Keratinocyte (primary cell): Measurements from ENCODE around the gene NLRP10. TPM values are rescaled to one million over a fixed set of nuclear protein-coding genes. Genes with fewer than 3 reads are reported as not detected.

Source experiments
- DNase-seq: peaks from one replicate; pipeline ENCODE4 v3.0.0-alpha.2; 2011; ENCODE audit warnings: low read depth, missing footprints, low spot score
- FAIRE-seq: peaks from 2 replicates; lab custom pipeline; 2011; peaks lifted over from hg19 to GRCh38; lab: Jason Lieb, UNC
- H2AFZ ChIP-seq: 2 replicates; pipeline ENCODE4 v1.6.0; 2012; ENCODE audit warnings: low read length, control low read depth, inconsistent platforms; ENCODE audit not compliant: control insufficient read depth
- H3K27ac ChIP-seq: 2 replicates; pipeline ENCODE4 v1.5.1; 2011; ENCODE audit warnings: low read length; ENCODE audit not compliant: control insufficient read depth, insufficient read depth
- H3K27me3 ChIP-seq: 3 replicates; pipeline ENCODE4 v1.6.0; 2011; ENCODE audit warnings: low read length; ENCODE audit not compliant: control insufficient read depth, insufficient read depth; ENCODE audit errors: extremely low read depth
- H3K36me3 ChIP-seq, 2 experiments: 2 replicates in 1 of 2; 3 replicates in 1 of 2; pipeline ENCODE4 v1.5.1; 2011; ENCODE audit warnings: low read length in 2 of 2, mild to moderate bottlenecking in 1 of 2; ENCODE audit not compliant: control insufficient read depth in 2 of 2, insufficient read depth in 2 of 2; ENCODE audit errors: extremely low read depth in 1 of 2
- H3K4me1 ChIP-seq: 3 replicates; pipeline ENCODE4 v1.5.1; 2011; ENCODE audit warnings: low read length; ENCODE audit not compliant: control insufficient read depth, insufficient read depth; ENCODE audit errors: extremely low read depth
- H3K4me2 ChIP-seq: 3 replicates; pipeline ENCODE4 v1.6.0; 2011; ENCODE audit warnings: low read depth, low read length; ENCODE audit not compliant: control insufficient read depth, insufficient read depth; ENCODE audit errors: extremely low read depth
- H3K4me3 ChIP-seq, 3 experiments: fragments of 200-600 bp in 1 of 3; sonication (generic) in 1 of 3; 2 replicates in 2 of 3; 3 replicates in 1 of 3; pipeline ENCODE4 v1.5.1; 2011 to 2016; ENCODE audit warnings: low read length in 3 of 3, mild to moderate bottlenecking in 3 of 3, control low read depth in 2 of 3, inconsistent platforms in 1 of 3, low read depth in 1 of 3, mixed read lengths in 1 of 3, mixed run types in 1 of 3, moderate library complexity in 1 of 3; ENCODE audit not compliant: control insufficient read depth in 2 of 3, insufficient read depth in 2 of 3; ENCODE audit errors: extremely low read depth in 1 of 3
- H3K79me2 ChIP-seq: 2 replicates; pipeline ENCODE4 v1.6.0; 2012; ENCODE audit warnings: low read length; ENCODE audit not compliant: control insufficient read depth, insufficient read depth
- H3K9ac ChIP-seq: 3 replicates; pipeline ENCODE4 v1.6.0; 2011; ENCODE audit warnings: low read length; ENCODE audit not compliant: control insufficient read depth, insufficient read depth; ENCODE audit errors: extremely low read depth
- H3K9me1 ChIP-seq: 3 replicates; pipeline ENCODE4 v1.6.0; 2011; ENCODE audit warnings: low read length; ENCODE audit not compliant: control insufficient read depth, insufficient read depth; ENCODE audit errors: extremely low read depth
- H3K9me3 ChIP-seq: 2 replicates; pipeline ENCODE4 v1.5.1; 2012; ENCODE audit warnings: low read depth, low read length; ENCODE audit not compliant: control insufficient read depth
- H4K20me1 ChIP-seq: 3 replicates; pipeline ENCODE4 v1.6.0; 2011; ENCODE audit warnings: low read length; ENCODE audit not compliant: control insufficient read depth, insufficient read depth; ENCODE audit errors: extremely low read depth
- CTCF ChIP-seq, 3 experiments: IDR thresholded peaks in 1 of 3; conservative IDR thresholded peaks in 1 of 3; optimal IDR thresholded peaks in 1 of 3; 2 replicates in 2 of 3; 3 replicates in 1 of 3; pipeline versions ENCODE3 to v1.5.1; 2011; ENCODE audit warnings: low read length in 3 of 3, mild to moderate bottlenecking in 3 of 3, moderate library complexity in 2 of 3, control low read depth in 1 of 3, inconsistent platforms in 1 of 3; ENCODE audit not compliant: insufficient read depth in 2 of 3; ENCODE audit errors: extremely low read depth in 1 of 3
- EZH2 ChIP-seq: IDR thresholded peaks from one replicate; pipeline ENCODE4 v1.6.1; 2012; ENCODE audit warnings: inconsistent platforms, mild to moderate bottlenecking, low read length, moderate library complexity
- dilution Hi-C: fragments of 300-500 bp; cut with MboI; formaldehyde crosslinking; loops from one replicate; pipeline ENCODE4 v1.7.0; 2020; ENCODE audit warnings: low sequenced_read_pairs; ENCODE audit not compliant: extremely low pct_ligation_motif_present
- polyA plus RNA-seq, 5 experiments: library from polyadenylated mRNA; depleted of rRNA in 3 of 5; stranded (reverse) in 3 of 5; stranded (forward) in 1 of 5; unstranded in 1 of 5; fragments of >200 nt; gene quantifications; 1 replicate in 1 of 5; 2 replicates in 3 of 5; 3 replicates in 1 of 5; pipeline versions ENCODE4 v1.2.1 to v1.2.3, GENCODE V29; 2011 to 2012; ENCODE audit warnings: missing spikeins in 2 of 5, low read depth in 1 of 5, low replicate concordance in 1 of 5

The NLRP10 gene
- polyA plus RNA-seq, 1 donor (not counting 4 experiments of a cell fraction or from before 2014, with no cell fraction given), result 7.1 TPM

- no peaks in the 10 kb centered on the region for H3K27me3 ChIP-seq
- H2AFZ ChIP-seq, result peak within 1 kb of the TSS; percentile 93
- H3K36me3 ChIP-seq, result peaks cover 5 to 12% of the 10 kb centered on the region in 2 experiments
- H3K9me1 ChIP-seq, result no peaks in the 10 kb centered on the region
- peaks cover 43% of the 10 kb centered on the region for H3K79me2 ChIP-seq
- H3K9me3 ChIP-seq, result no peaks in the 10 kb centered on the region
- peak; percentile 82 to 90 (median 84) for TF ChIP-seq CTCF (optimal IDR thresholded peaks at IDR 0.05 in 1 of 3, IDR thresholded peaks at IDR 0.05 in 1 of 3, conservative IDR thresholded peaks at IDR 0.05 in 1 of 3; ENCODE audit: extremely low read depth in 1 of 3, insufficient read depth in 2 of 3, low read length in 3 of 3)
- TF ChIP-seq EZH2, result no peak
- no peaks in the 10 kb centered on the region for H4K20me1 ChIP-seq
- dilution Hi-C loops, result no loop called here
- DNase-seq (peak; percentile 96), FAIRE-seq (peak; percentile 94)
- peak within 1 kb of the TSS; percentile 94 for H3K4me2 ChIP-seq
- H3K9ac ChIP-seq, result peak within 1 kb of the TSS; percentile 90
- peak within 1 kb of the TSS; percentile 74 to 99 (median 94) for H3K4me3 ChIP-seq
- peak within 1 kb of the TSS; percentile 78 for H3K27ac ChIP-seq
- H3K4me1 ChIP-seq, result peaks cover 20% of the 10 kb centered on the region
Observed at GRCh38 chr11:7986768-7987559, 21.7 kb upstream of the NLRP10 start, which contains the start of gene EIF3F. Gene EIF3F (plus strand): TSS chr11:7987337. CDS start chr11:7987353, 16 bp downstream.

GRCh38 chr11:7983832-7984590 is 18.8 kb upstream of the NLRP10 start:
- no peaks in the 10 kb centered on the region for H3K27me3 ChIP-seq
- peaks cover 19% of the 10 kb centered on the region for H3K79me2 ChIP-seq
- H3K9ac ChIP-seq, result no peak overlapping the region
- H3K36me3 ChIP-seq, result peaks cover 1 to 6% of the 10 kb centered on the region in 2 experiments
- H3K4me3 ChIP-seq, result no peak overlapping the region
- no peak for TF ChIP-seq CTCF (optimal IDR thresholded peaks at IDR 0.05 in 1 of 3, IDR thresholded peaks at IDR 0.05 in 1 of 3, conservative IDR thresholded peaks at IDR 0.05 in 1 of 3; ENCODE audit: extremely low read depth in 1 of 3, insufficient read depth in 2 of 3, low read length in 3 of 3)
- TF ChIP-seq EZH2, result no peak
- no peaks in the 10 kb centered on the region for H4K20me1 ChIP-seq
- H3K27ac ChIP-seq, result no peak overlapping the region
- H3K4me2 ChIP-seq, result no peak overlapping the region
- FAIRE-seq (no peak), DNase-seq (no peak)
- H3K9me3 ChIP-seq, result no peaks in the 10 kb centered on the region
- dilution Hi-C loops, result no loop called here
- no peaks in the 10 kb centered on the region for H3K9me1 ChIP-seq
- peaks cover 19% of the 10 kb centered on the region for H3K4me1 ChIP-seq
- H2AFZ ChIP-seq, result no peak overlapping the region
